ENCODE measurements around the gene TMEM132C. TPM values are rescaled to one million over a fixed set of nuclear protein-coding genes. Genes with fewer than 3 reads are reported as not detected.
"Not testable (repeated sequence)": the region's sequence is repeated elsewhere in the genome, so short reads cannot be mapped to it uniquely, and the experiment has no call there.

The TMEM132C gene
- total RNA-seq, 1 donor from 2014 or later: not detected

DNA sequence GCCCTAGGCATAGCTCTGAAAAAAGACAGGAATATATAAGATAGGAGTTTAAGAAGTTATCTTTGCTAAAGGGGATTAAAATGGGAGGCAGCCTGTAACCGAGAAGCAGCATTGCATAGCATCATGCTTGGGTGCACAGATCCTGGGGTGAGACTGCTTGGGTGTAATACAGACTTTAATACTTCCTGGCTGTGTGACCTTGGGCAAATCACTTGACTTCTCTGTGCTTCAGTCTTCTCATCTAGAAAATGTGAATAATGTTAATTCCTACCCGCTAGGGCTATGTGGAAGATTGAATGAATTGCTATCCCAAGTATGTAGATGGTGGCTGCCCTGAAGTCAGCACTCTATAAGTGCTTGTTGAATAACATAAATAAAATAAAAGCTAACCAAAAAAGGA, 204.5 kb downstream of the TMEM132C start:
- intact Hi-C loops (cut with micrococcal nuclease): no loop called here

- intact Hi-C loops (cut with micrococcal nuclease): no loop called here
These were observed 207.9 kb downstream of the TMEM132C start for GRCh38 chr12:128474916-128475315.

GRCh38 chr12:128476266-128476665, 209.3 kb downstream of the TMEM132C start:
- intact Hi-C loops (cut with micrococcal nuclease): no loop called here

DNA sequence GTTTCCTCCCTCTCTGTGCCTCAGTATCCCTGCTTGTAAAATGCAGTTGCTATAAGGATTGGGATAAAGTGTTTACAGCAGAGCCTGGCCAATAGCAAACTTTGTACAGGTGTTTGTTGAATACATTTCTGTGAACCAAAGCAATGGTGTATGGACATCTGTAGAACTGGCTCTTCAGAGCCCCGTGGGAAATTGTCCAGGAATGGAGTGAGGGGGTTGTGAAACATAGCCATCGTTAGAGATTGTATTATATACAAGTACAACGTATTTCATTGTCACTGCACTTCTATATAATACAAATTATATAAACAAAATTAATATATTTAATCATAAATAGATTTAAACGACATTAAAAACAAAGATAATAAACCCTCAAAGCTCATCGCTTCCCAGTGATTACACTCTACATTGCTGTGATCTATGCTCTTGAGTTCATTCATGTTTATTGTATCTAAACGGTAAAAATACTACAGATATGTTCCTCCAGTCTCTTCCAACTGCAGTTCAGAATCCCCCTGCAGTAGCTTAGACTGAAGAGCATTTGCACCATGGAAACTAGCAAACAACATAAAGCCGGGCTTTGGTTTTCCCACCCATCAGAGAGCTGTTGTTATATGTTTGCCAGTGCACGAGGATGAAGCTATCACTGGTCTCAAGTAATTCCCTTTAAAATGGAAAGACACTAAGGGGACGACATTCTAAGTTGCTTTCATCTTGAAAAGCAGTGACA, 216.7 kb downstream of the TMEM132C start:
- intact Hi-C loops (cut with micrococcal nuclease): no loop called here

GRCh38 chr12:128497376-128497775, 230.4 kb downstream of the TMEM132C start:
- intact Hi-C loops (cut with micrococcal nuclease): not testable (repeated sequence)

GRCh38 chr12:128507470-128507869, 240.5 kb downstream of the TMEM132C start:
- intact Hi-C loops (cut with micrococcal nuclease): no loop called here

DNA sequence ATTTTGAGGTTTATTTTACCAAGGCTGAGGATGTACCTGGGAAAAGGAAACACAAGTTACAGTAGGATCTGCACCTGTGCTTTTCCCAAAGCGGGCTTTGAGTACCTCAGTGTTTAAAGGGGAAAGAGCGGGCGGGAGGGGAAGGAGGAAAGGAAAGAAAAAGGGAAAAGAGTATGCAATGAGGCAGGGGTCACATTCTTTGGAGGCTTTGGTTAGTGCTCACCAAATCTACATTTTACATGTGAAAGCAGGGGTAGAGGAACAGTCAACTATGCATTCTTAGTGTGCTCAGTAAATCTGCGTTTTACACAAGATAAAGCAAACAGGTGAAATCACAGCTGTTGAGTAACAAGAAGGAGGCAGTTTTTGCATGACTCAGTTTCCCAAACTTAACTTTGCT, 242.2 kb downstream of the TMEM132C start:
- intact Hi-C loops (cut with micrococcal nuclease): no loop called here

- intact Hi-C loops (cut with micrococcal nuclease): no loop called here
These were observed 243.5 kb downstream of the TMEM132C start for GRCh38 chr12:128510511-128510910.

DNA sequence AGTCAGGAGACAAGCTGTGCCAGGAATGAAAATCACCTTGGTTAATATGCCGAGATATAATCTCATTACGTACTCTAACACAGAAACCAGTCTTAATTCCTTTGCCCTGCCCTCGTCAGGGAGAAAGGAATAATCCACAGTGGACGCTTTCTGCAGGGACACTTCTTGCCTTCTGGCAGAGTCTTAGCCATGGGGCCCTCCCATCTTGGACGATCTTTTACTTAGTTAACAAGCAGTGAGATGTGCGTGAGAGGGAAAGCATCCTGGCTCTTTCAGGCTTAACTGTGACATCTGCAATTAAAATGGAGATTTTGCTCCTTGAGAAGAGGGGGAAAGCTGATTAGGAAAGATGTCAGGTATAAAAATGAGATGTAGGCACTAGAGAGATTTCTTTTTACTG, 246.4 kb downstream of the TMEM132C start:
- intact Hi-C loops (cut with micrococcal nuclease): no loop called here

- intact Hi-C loops (cut with micrococcal nuclease): no loop called here
These were observed 246.9 kb downstream of the TMEM132C start for GRCh38 chr12:128513831-128514230.

GRCh38 chr12:128518644-128519043, 251.7 kb downstream of the TMEM132C start:
- intact Hi-C loops (cut with micrococcal nuclease): no loop called here

- intact Hi-C loops (cut with micrococcal nuclease): no loop called here
These were observed 252.5 kb downstream of the TMEM132C start for GRCh38 chr12:128519426-128519825.

DNA sequence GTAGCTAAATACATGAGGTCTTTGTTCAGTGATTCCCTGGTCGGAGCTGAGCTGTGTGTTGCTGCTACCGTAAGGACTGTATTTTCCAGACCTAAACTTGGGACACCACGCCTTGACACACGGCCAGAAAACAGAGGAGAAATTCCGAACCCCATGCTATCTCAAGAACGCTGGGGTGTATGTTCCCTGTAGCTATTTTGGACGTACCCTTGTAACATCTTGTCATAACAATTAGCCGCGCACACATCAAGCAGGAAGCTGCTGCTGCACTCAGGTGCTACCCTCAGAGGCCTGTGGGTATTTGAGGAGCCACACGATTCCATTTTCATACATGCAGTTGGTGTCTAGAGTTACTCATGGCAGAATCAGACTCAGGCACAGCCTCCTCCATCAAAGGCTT, 255.0 kb downstream of the TMEM132C start:
- intact Hi-C loops (cut with micrococcal nuclease): no loop called here

DNA sequence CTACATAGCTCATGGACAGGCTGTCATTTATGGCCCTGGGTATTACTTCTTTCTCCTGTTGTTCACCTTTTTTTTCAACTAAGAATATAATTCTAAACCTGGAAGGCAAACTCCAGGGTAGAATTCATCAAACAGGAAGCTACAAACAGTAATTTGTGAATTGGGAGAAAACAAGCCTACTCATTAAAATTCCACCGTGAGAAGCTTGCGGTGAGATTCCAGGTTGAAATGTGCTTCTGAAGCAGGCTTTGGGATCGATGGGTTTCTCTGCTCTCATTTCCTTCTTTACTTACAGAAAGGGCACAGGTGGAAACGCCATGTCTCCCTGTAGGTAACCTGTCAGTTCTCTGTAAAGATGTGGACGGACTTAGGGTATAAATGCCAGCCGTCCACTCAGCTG, 257.5 kb downstream of the TMEM132C start:
- intact Hi-C loops (cut with micrococcal nuclease): no loop called here

GRCh38 chr12:128531170-128531569, 264.2 kb downstream of the TMEM132C start:
- intact Hi-C loops (cut with micrococcal nuclease): no loop called here

DNA sequence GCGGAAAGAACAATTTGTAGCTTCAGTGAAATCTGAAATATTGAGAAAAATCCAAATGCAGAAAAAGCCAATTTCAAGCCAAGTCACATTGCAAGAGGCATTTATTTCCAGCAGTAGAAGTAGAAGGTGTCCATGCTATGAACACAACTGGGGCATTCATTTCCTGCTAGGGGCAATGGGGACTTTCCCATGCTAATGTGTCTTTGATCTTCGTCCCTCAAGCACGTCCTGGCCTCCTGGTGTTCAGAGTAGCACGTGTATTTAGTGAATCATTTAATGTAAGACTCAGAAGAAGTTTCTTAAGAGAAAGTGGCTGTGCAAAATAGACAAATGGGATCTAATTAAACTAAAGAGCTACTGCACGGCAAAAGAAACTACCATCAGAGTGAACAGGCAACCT, 267.9 kb downstream of the TMEM132C start:
- intact Hi-C loops (cut with micrococcal nuclease): no loop called here

DNA sequence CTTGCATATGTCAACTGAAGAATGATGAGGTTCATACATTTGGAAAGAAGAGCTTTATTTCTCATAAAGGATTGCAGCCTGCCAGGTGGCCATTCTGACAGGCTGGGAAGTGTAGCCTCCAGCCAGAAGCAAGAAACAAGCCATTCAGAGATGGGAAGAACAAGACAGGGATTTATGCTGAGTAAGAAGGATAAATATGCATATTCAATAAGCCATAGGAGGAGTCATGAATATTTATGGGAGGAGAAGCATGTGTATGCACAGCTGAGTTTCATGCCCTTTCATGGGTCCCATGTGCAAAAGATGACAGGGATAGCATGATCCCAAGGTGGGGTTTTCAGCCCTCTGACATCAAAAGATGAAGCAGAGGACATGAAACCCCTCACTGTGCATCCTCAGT, 269.8 kb downstream of the TMEM132C start:
- intact Hi-C loops (cut with micrococcal nuclease): no loop called here

GRCh38 chr12:128537668-128538067, 270.7 kb downstream of the TMEM132C start:
- intact Hi-C loops (cut with micrococcal nuclease): no loop called here

DNA sequence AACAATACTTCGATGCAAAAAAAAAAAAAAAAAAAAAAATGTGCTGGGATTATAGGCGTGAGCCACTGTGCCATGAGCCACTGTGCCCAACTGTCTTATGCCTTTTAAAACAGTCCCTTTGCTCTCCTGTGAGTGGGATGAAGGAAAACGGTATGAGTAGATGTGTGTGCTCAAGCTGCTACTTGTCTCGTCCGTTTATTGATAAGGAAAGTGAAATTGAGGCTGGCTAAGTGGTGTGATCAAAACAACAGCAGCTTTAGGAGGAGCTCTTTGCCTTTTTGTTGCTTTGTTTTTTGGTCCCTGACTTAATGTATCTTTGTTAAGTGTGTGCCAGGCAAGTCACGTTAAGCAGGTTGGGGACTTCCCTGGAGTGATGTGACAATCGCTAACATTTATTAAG, 275.9 kb downstream of the TMEM132C start:
- intact Hi-C loops (cut with micrococcal nuclease): no loop called here

DNA sequence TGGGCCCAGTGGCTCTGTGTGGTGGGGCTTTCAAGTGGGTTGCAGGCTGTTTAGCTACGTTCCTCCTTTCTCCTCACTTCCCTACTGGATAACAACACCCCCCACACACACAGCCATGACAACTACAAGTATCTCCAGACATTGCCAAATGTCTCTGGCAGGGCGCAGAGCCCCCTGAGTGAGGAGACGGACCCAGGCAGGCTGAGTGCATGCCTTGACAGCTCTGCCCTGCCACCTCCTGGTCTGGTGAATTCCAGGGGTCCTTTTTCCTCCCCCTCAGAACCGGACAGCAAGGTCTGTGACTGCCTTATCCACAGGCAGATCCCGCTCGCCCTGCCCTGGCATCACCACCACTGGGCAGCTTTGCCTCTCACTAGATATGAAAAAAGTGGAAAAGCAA, 276.5 kb downstream of the TMEM132C start:
- intact Hi-C loops (cut with micrococcal nuclease): no loop called here

GRCh38 chr12:128543971-128544370, 277.0 kb downstream of the TMEM132C start:
- intact Hi-C loops (cut with micrococcal nuclease): no loop called here

- intact Hi-C loops (cut with micrococcal nuclease): no loop called here
These were observed 282.0 kb downstream of the TMEM132C start for GRCh38 chr12:128548949-128549348.

DNA sequence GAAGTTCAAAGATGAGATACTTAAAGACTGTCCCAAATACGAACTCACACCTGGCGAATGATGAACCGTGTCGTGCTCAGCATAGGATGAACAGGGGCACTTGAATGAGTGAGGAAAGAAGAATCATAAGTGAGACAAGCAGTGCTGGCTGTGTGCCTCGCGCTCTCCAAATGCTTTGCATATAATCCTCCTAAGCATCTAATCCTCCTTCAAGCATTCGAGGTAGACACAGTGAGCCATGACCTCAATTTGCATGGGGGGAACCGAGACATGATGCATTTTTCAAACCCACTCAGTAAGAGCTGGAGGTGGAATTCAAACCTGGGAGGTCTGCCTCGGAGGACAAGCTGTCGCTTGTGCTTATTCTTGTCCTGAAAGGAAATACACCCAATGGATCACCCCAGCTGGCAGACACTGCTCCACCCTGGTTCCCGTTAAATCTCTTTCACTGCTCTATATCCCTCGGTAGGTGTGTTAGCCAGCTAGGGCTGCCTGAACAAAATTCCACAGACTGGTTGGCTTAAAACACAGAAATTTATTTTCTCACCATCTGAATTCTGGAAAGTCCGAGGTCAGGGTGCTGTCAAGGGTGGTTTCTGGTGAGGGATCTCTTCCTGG, 282.7 kb downstream of the TMEM132C start:
- intact Hi-C loops (cut with micrococcal nuclease): no loop called here

Measured in T-helper 1 cell treated with Interleukin-12 subunit alpha and Interleukin-12 subunit beta and Interleukin-4 antibody, amounts not matched to agents 30 ng/mL and 1 ng/mL, for 36 hours (primary cell).